H9 (cell line): ENCODE measurements around the gene EPAS1. TPM values are rescaled to one million over a fixed set of nuclear protein-coding genes. Genes with fewer than 3 reads are reported as not detected.

Source experiments
- DNase-seq: peaks from one replicate; pipeline ENCODE4 v3.0.0-alpha.2; 2017
- H2AFZ ChIP-seq: one replicate; pipeline ENCODE4 v1.6.1; 2013; ENCODE audit warnings: mild to moderate bottlenecking, low read length, control low read depth, moderate library complexity
- H2AK5ac ChIP-seq: 2 replicates; pipeline ENCODE4 v1.6.1; 2013; ENCODE audit warnings: low read length, control low read depth, mixed read lengths; ENCODE audit not compliant: insufficient read length
- H2BK120ac ChIP-seq: one replicate; pipeline ENCODE4 v1.6.1; 2013; ENCODE audit warnings: low read depth, mild to moderate bottlenecking, low read length, control low read depth, inconsistent platforms; ENCODE audit not compliant: poor library complexity, severe bottlenecking
- H2BK12ac ChIP-seq: 2 replicates; pipeline ENCODE4 v1.6.1; 2013; ENCODE audit warnings: low read length, control low read depth, mixed read lengths, low read depth; ENCODE audit not compliant: insufficient read length
- H2BK15ac ChIP-seq: 2 replicates; pipeline ENCODE4 v1.6.1; 2013; ENCODE audit warnings: low read depth, low read length, control low read depth
- H2BK20ac ChIP-seq: one replicate; pipeline ENCODE4 v1.6.1; 2013; ENCODE audit warnings: low read depth, mild to moderate bottlenecking, low read length, control low read depth, inconsistent platforms; ENCODE audit not compliant: poor library complexity, severe bottlenecking
- H2BK5ac ChIP-seq: 2 replicates; pipeline ENCODE4 v1.6.1; 2013; ENCODE audit warnings: low read length, control low read depth, mixed read lengths; ENCODE audit not compliant: insufficient read length
- H3K14ac ChIP-seq: 2 replicates; pipeline ENCODE4 v1.6.1; 2013; ENCODE audit warnings: low read length, control low read depth; ENCODE audit not compliant: insufficient read depth
- H3K18ac ChIP-seq: 2 replicates; pipeline ENCODE4 v1.6.1; 2013; ENCODE audit warnings: low read depth, mild to moderate bottlenecking, mixed read lengths, low read length, control low read depth; ENCODE audit not compliant: insufficient read length
- H3K23ac ChIP-seq: 2 replicates; pipeline ENCODE4 v1.6.1; 2013; ENCODE audit warnings: low read length, control low read depth, mixed read lengths, low read depth; ENCODE audit not compliant: insufficient read length
- H3K23me2 ChIP-seq: 2 replicates; pipeline ENCODE4 v1.6.1; 2013; ENCODE audit warnings: low read depth, mild to moderate bottlenecking, mixed read lengths, low read length, control low read depth; ENCODE audit not compliant: insufficient read length, poor library complexity, severe bottlenecking
- H3K27ac ChIP-seq: 2 replicates; pipeline ENCODE4 v1.5.1; 2013; ENCODE audit warnings: low read length, control low read depth, mixed read lengths, low read depth; ENCODE audit not compliant: insufficient read length
- H3K27me3 ChIP-seq: 2 replicates; pipeline ENCODE4 v1.6.1; 2013; ENCODE audit warnings: low read length, control low read depth, inconsistent platforms; ENCODE audit not compliant: insufficient read depth
- H3K4ac ChIP-seq: 2 replicates; pipeline ENCODE4 v1.6.1; 2013; ENCODE audit warnings: low read depth, mild to moderate bottlenecking, control low read depth, inconsistent platforms, low read length, moderate library complexity
- H3K4me1 ChIP-seq: 2 replicates; pipeline ENCODE4 v1.6.1; 2013; ENCODE audit warnings: low read length, control low read depth, inconsistent platforms; ENCODE audit not compliant: insufficient read depth
- H3K4me2 ChIP-seq: 2 replicates; pipeline ENCODE4 v1.6.1; 2013; ENCODE audit warnings: low read length, control low read depth, mixed read lengths; ENCODE audit not compliant: insufficient read length, insufficient read depth
- H3K56ac ChIP-seq: 2 replicates; pipeline ENCODE4 v1.6.1; 2013; ENCODE audit warnings: low read depth, mild to moderate bottlenecking, mixed read lengths, low read length, control low read depth; ENCODE audit not compliant: insufficient read length
- H3K79me1 ChIP-seq: 2 replicates; pipeline ENCODE4 v1.6.1; 2013; ENCODE audit warnings: low read depth, mild to moderate bottlenecking, moderate library complexity, low read length, control low read depth, inconsistent platforms; ENCODE audit not compliant: insufficient read depth, poor library complexity, severe bottlenecking
- H3K79me2 ChIP-seq: 2 replicates; pipeline ENCODE4 v1.6.1; 2013; ENCODE audit warnings: low read length, control low read depth, inconsistent platforms; ENCODE audit not compliant: insufficient read depth
- H3K9ac ChIP-seq: 2 replicates; pipeline ENCODE4 v1.6.1; 2013; ENCODE audit warnings: low read length, control low read depth, mixed read lengths; ENCODE audit not compliant: insufficient read length; ENCODE audit errors: extremely low read depth
- H3K9me3 ChIP-seq: one replicate; pipeline ENCODE4 v1.6.1; 2013; ENCODE audit warnings: low read depth, low read length, inconsistent platforms; ENCODE audit not compliant: control insufficient read depth
- H3T11ph ChIP-seq: one replicate; pipeline ENCODE4 v1.6.1; 2013; ENCODE audit warnings: mild to moderate bottlenecking, low read length, control low read depth, inconsistent platforms
- H4K20me1 ChIP-seq: one replicate; pipeline ENCODE4 v1.6.1; 2013; ENCODE audit not compliant: control insufficient read depth, insufficient read length, insufficient read depth
- H4K5ac ChIP-seq: 2 replicates; pipeline ENCODE4 v1.6.1; 2013; ENCODE audit warnings: low read depth, mild to moderate bottlenecking, mixed read lengths, low read length, control low read depth; ENCODE audit not compliant: insufficient read length
- H4K8ac ChIP-seq: replicated peaks from 2 replicates; pipeline ENCODE4 v1.6.1; 2013; ENCODE audit warnings: low read length, control low read depth, mixed read lengths, low read depth; ENCODE audit not compliant: insufficient read length
- H4K91ac ChIP-seq: 2 replicates; pipeline ENCODE4 v1.6.1; 2013; ENCODE audit warnings: low read depth, mild to moderate bottlenecking, moderate library complexity, mixed read lengths, low read length, control low read depth; ENCODE audit not compliant: insufficient read length
- H3K27ac Mint-ChIP-seq, 3 experiments: 2 replicates in 2 of 3; 3 replicates in 1 of 3; pipeline ENCODE4 v1.8.0; 2020 to 2021; ENCODE audit warnings: mixed read lengths in 3 of 3, mild to moderate bottlenecking in 1 of 3, moderate library complexity in 1 of 3
- H3K27me3 Mint-ChIP-seq: 2 replicates; pipeline ENCODE4 v1.8.0; 2021; ENCODE audit warnings: low read depth, mild to moderate bottlenecking, moderate library complexity, mixed read lengths
- H3K36me3 Mint-ChIP-seq, 3 experiments: 2 replicates in 2 of 3; 3 replicates in 1 of 3; pipeline ENCODE4 v1.8.0; 2020 to 2021; ENCODE audit warnings: low read depth in 3 of 3, mixed read lengths in 3 of 3; ENCODE audit not compliant: insufficient read depth in 1 of 3
- H3K4me1 Mint-ChIP-seq, 2 experiments: 2 replicates each; pipeline ENCODE4 v1.8.0; 2020; ENCODE audit warnings: mixed read lengths in 2 of 2
- H3K4me3 Mint-ChIP-seq, 2 experiments: 2 replicates in 1 of 2; 3 replicates in 1 of 2; pipeline ENCODE4 v1.8.0; 2020 to 2021; ENCODE audit warnings: mild to moderate bottlenecking in 2 of 2, mixed read lengths in 2 of 2, moderate library complexity in 1 of 2
- H3K9me3 Mint-ChIP-seq, 2 experiments: 2 replicates in 1 of 2; 3 replicates in 1 of 2; pipeline ENCODE4 v1.8.0; 2020; ENCODE audit warnings: mild to moderate bottlenecking in 2 of 2, mixed read lengths in 2 of 2, moderate library complexity in 1 of 2
- CTCF ChIP-seq: fragments of 200-600 bp; sonication (generic); conservative IDR thresholded peaks from 3 replicates; pipeline ENCODE4 v1.8.0; 2021; ENCODE audit warnings: antibody characterized with exemption, mild to moderate bottlenecking
- WGBS: extraction: QIAGEN DNeasy Blood & Tissue Kit; methylation state at CpG from one replicate; pipeline ENCODE4 v1.1.7; 2013; ENCODE audit warnings: missing lambda C conversion rate, low lambda C conversion rate, mixed read lengths; ENCODE audit not compliant: insufficient read length; ENCODE audit errors: extremely low coverage; 5-methylcytosine and 5-hydroxymethylcytosine counted together
- total RNA-seq: library from RNA; stranded (reverse); gene quantifications from 2 replicates; pipeline ENCODE4 v1.2.1, GENCODE V29; 2021

Gene EPAS1
- total RNA-seq, 1 experiment from 2014 or later, result 1.1 TPM

DNA sequence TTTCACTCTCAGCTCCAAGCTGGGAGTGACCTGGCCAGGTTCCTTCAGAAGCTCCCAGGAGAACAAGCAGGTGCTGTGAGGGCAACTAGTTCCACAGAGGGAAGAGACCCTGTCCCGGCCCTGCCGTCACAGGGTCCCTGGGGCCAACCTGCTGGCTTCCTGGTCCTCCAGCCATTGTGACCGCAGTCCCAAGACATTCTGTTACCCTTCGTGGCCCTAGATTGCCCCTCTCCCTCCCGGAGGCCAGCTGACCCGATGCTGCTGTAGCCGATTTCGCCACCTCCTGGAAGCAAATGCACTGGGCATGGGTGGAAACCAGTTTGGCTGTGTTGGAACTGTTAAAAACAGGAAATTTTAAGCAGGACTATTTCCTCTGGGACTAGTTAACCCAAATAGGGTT lies 55.4 kb downstream of the EPAS1 start:
- no peak overlapping the region for H3K27ac ChIP-seq
- H3K4me1 ChIP-seq, result no peaks in the 10 kb centered on the region; the same call in 1 of the 2 replicates
- H3K14ac ChIP-seq, result no peak overlapping the region
- H3K9me3 ChIP-seq, result no peaks in the 10 kb centered on the region
- H3K79me2 ChIP-seq, result no peaks in the 10 kb centered on the region
- Mint-ChIP-seq H3K9me3 (no peaks in the 10 kb centered on the region), H3K36me3 (no peaks in the 10 kb centered on the region), H3K4me3 (no peak overlapping the region), H3K27ac (no peak overlapping the region), H3K27me3 (peaks cover 2% of the 10 kb centered on the region; the same call in 1 of the 2 replicates), H3K4me1 (peaks cover 13 to 20% of the 10 kb centered on the region in 2 experiments)
- H3K27me3 ChIP-seq, result no peaks in the 10 kb centered on the region
- no peak overlapping the region for H2BK15ac ChIP-seq
- H4K8ac ChIP-seq, result no peak overlapping the region
- no peak overlapping the region for H3K56ac ChIP-seq
- no peak overlapping the region for H3K18ac ChIP-seq
- H2BK12ac ChIP-seq, result no peak overlapping the region
- no peak overlapping the region for H3T11ph ChIP-seq
- TF ChIP-seq CTCF, result peak; percentile 16; the same call in 1 of the 3 replicates
- no peak overlapping the region for H2BK120ac ChIP-seq
- H3K79me1 ChIP-seq, result no peaks in the 10 kb centered on the region
- DNase-seq, result no peak
- no peaks in the 10 kb centered on the region for H3K23me2 ChIP-seq
- WGBS, result no CpG with 5 or more reads among the region's 8 CpGs
- H2AK5ac ChIP-seq, result no peak overlapping the region
- no peak overlapping the region for H3K4me2 ChIP-seq
- H2AFZ ChIP-seq, result no peak overlapping the region
- no peak overlapping the region for H3K9ac ChIP-seq
- H4K5ac ChIP-seq, result no peak overlapping the region
- no peaks in the 10 kb centered on the region for H4K20me1 ChIP-seq
- no peak overlapping the region for H3K23ac ChIP-seq
- H2BK5ac ChIP-seq, result no peak overlapping the region
- no peak overlapping the region for H3K4ac ChIP-seq
- no peak overlapping the region for H4K91ac ChIP-seq
- H2BK20ac ChIP-seq, result no peak overlapping the region
